Lower leg skin (tissue), 4 donors: ENCODE data around the gene PAQR4. TPM values are rescaled to one million over a fixed set of nuclear protein-coding genes. Genes with fewer than 3 reads are reported as not detected.

Experiments
- DNase-seq, 2 donors: peaks; one replicate each; pipeline ENCODE4 v3.0.0-alpha.2; 2019; ENCODE audit warnings: low spot score in 2 of 2
- H3K4me3 ChIP-seq: fragments of 200-600 bp; sonication (generic); 2 replicates; pipeline ENCODE4 v1.5.1; 2017; ENCODE audit warnings: mild to moderate bottlenecking, low read depth; ENCODE audit not compliant: poor library complexity, severe bottlenecking
- POLR2A ChIP-seq, 2 donors: fragments of 450-650 bp; IDR thresholded peaks; one replicate each; pipeline ENCODE4 v1.6.1; 2016 to 2017; ENCODE audit warnings: antibody characterized with exemption in 2 of 2, mild to moderate bottlenecking in 1 of 2, moderate library complexity in 1 of 2
- WGBS, 2 donors: methylation state at CpG; one replicate each; pipeline ENCODE4 v1.1.5; 2018; 5-methylcytosine and 5-hydroxymethylcytosine counted together
- intact Hi-C: fragments of 100-400 bp; cut with DNase I; formaldehyde crosslinking; loops from one replicate; pipeline ENCODE4 v1.15.0; 2023; ENCODE audit warnings: low total_unique reads
- total RNA-seq, 4 donors: library from RNA; depleted of rRNA; stranded (reverse); fragments of >200 nt; gene quantifications; one replicate each; pipeline ENCODE4 v1.1.0, GENCODE V29; 2016
- TF ChIP-seq, protein P1 (sequence below), 3 donors: fragments of 450-650 bp; IDR thresholded peaks; one replicate each; pipeline ENCODE4 v1.5.1; 2016; ENCODE audit warnings: antibody characterized with exemption in 3 of 3, mild to moderate bottlenecking in 3 of 3, moderate library complexity in 2 of 3

Gene PAQR4
- total RNA-seq, 4 donors from 2014 or later: 6.2 to 17.9 (median 10.6) TPM

- intact Hi-C loops: no loop called here
- no peak for DNase-seq
- TF ChIP-seq, protein P1, sequence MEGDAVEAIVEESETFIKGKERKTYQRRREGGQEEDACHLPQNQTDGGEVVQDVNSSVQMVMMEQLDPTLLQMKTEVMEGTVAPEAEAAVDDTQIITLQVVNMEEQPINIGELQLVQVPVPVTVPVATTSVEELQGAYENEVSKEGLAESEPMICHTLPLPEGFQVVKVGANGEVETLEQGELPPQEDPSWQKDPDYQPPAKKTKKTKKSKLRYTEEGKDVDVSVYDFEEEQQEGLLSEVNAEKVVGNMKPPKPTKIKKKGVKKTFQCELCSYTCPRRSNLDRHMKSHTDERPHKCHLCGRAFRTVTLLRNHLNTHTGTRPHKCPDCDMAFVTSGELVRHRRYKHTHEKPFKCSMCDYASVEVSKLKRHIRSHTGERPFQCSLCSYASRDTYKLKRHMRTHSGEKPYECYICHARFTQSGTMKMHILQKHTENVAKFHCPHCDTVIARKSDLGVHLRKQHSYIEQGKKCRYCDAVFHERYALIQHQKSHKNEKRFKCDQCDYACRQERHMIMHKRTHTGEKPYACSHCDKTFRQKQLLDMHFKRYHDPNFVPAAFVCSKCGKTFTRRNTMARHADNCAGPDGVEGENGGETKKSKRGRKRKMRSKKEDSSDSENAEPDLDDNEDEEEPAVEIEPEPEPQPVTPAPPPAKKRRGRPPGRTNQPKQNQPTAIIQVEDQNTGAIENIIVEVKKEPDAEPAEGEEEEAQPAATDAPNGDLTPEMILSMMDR (IDR thresholded peaks at IDR 0.05): no peak
- TF ChIP-seq POLR2A (IDR thresholded peaks at IDR 0.05): no peak
- no peak overlapping the region for H3K4me3 ChIP-seq
- 27 to 46% methylated on average over 4 to 9 of the region's 10 CpGs for WGBS, 2 donors
Measured at GRCh38 chr16:2955438-2955778, 13.7 kb upstream of the PAQR4 start.

DNA sequence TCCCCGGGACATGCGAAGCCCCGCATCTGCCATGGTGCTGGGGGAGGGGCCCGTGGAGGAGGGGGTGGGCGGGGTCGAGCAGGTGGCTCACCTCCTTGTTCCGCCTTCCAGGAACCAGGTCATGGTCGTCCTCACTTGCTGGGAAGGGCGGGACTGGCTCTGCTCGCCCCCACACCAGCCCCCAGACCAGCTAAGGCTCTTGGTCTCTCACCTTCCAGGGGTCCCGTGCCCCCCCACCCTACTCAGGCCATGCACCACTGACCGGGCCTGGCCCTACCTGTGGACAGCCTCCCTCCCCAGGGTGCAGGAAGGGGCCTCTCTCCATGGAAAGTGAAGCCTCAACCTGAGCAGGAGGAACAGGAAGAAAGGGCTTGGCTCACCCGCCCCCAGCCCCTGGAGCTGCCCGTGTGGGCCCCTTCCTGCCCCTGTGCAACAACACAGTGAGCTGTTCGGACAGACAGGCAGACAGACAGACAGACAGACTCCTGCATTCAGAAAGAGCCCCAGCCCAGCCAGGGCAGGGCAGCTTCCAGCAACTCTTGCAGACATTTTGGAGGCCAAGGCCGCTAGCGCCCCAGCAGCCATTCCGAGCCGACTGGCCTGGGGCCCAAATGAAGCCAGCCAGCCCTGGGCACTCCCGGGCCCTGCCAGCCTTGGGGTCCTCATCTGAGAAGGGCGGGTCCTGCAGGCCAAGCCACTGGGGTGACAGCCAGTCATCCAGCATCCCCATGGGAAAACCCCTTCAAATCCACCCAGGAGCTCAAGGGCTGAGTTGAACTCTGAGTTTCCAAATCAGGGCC is 13.2 kb upstream of the PAQR4 start:
- intact Hi-C loops: no loop called here
- TF ChIP-seq POLR2A (IDR thresholded peaks at IDR 0.05): no peak
- TF ChIP-seq, protein P1 (IDR thresholded peaks at IDR 0.05): no peak
- DNase-seq: peak in 1 of 2 donors; percentile 75
- WGBS, 2 donors: 33 to 39% methylated on average over 17 to 20 of the region's 21 CpGs
- H3K4me3 ChIP-seq: no peak overlapping the region

- DNase-seq: no peak
- 83 to 84% methylated on average over 10 of the region's 11 CpGs for WGBS, 2 donors
- intact Hi-C loops: no loop called here
- TF ChIP-seq, protein P1 (IDR thresholded peaks at IDR 0.05): no peak
- no peak for TF ChIP-seq POLR2A (IDR thresholded peaks at IDR 0.05)
- no peak overlapping the region for H3K4me3 ChIP-seq
Measured at GRCh38 chr16:2956579-2956956, 12.6 kb upstream of the PAQR4 start.

DNA sequence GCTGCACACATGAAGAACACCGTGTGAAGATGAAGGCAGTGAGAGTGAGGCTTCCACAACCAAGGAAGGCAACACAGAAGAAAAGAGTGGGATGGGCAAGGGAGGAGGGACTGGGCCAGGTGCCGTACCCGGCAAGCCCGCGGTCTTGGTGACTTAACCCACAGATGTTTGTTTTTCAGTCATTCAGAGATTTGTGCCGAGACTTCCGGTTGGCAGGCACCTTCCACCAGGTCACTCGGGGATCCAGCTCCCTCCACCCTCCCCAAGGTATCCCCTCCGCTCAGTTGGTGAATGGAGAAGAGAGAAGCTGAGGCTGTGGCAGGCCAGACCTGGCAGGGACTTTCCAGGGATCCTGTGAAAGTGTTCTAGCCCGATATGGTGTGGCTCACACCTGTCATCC is 9.9 kb upstream of the PAQR4 start:
- 46 to 65% methylated on average over 10 of the region's 10 CpGs for WGBS, 2 donors
- TF ChIP-seq, protein P1 (IDR thresholded peaks at IDR 0.05): no peak
- no peak for TF ChIP-seq POLR2A (IDR thresholded peaks at IDR 0.05)
- DNase-seq: no peak

GRCh38 chr16:2960183-2961010 is 8.8 kb upstream of the PAQR4 start:
- no peak overlapping the region for H3K4me3 ChIP-seq
- 67 to 68% methylated on average over 16 to 17 of the region's 17 CpGs for WGBS, 2 donors
- DNase-seq: peak in 1 of 2 donors; percentile 86
- intact Hi-C loops: no loop called here
- TF ChIP-seq, protein P1 (IDR thresholded peaks at IDR 0.05): no peak
- no peak for TF ChIP-seq POLR2A (IDR thresholded peaks at IDR 0.05)

More for the DNA sequence above, 9.9 kb upstream of the PAQR4 start:
- intact Hi-C loops: no loop called here
- no peak overlapping the region for H3K4me3 ChIP-seq
